SH-SY5Y (cell line): ENCODE data around the gene WRNIP1.

ENCODE experiments used
- GATA2 ChIP-seq: IDR thresholded peaks from 2 replicates; pipeline ENCODE4 v1.6.1; 2011; ENCODE audit warnings: mild to moderate bottlenecking, low read depth, low read length
- GATA3 ChIP-seq: IDR thresholded peaks from 2 replicates; pipeline ENCODE4 v1.6.1; 2011; ENCODE audit warnings: low read depth, mild to moderate bottlenecking, low read length, moderate library complexity

Gene WRNIP1

GRCh38 chr6:2794171-2794730 is 29.1 kb downstream of the WRNIP1 start:
- TF ChIP-seq GATA2: no peak
- TF ChIP-seq GATA3: no peak

GRCh38 chr6:2795162-2795561 is 30.0 kb downstream of the WRNIP1 start:
- TF ChIP-seq GATA2 (no peak), GATA3 (no peak)

GRCh38 chr6:2795956-2796355 is 30.8 kb downstream of the WRNIP1 start:
- TF ChIP-seq GATA2 (no peak), GATA3 (no peak)

GRCh38 chr6:2796861-2797260 is 31.7 kb downstream of the WRNIP1 start:
- TF ChIP-seq GATA3 (no peak), GATA2 (no peak)

- TF ChIP-seq GATA2: no peak
- TF ChIP-seq GATA3: no peak
Measured at GRCh38 chr6:2797564-2798031, 32.4 kb downstream of the WRNIP1 start.

- TF ChIP-seq GATA3 (no peak), GATA2 (no peak)
Measured at GRCh38 chr6:2798586-2799134, 33.5 kb downstream of the WRNIP1 start.

GRCh38 chr6:2799936-2800527 is 34.8 kb downstream of the WRNIP1 start:
- TF ChIP-seq GATA3 (no peak), GATA2 (no peak)

- TF ChIP-seq GATA2 (no peak), GATA3 (no peak)
Measured at GRCh38 chr6:2800552-2801316, 35.5 kb downstream of the WRNIP1 start.

GRCh38 chr6:2802521-2803060 is 37.4 kb downstream of the WRNIP1 start:
- no peak for TF ChIP-seq GATA2
- TF ChIP-seq GATA3: no peak

- TF ChIP-seq GATA2 (no peak), GATA3 (no peak)
Measured at GRCh38 chr6:2803731-2804429, 38.7 kb downstream of the WRNIP1 start.

- TF ChIP-seq GATA2: no peak
- TF ChIP-seq GATA3: no peak
Measured at GRCh38 chr6:2804516-2804915, 39.3 kb downstream of the WRNIP1 start.

- TF ChIP-seq GATA2 (no peak), GATA3 (no peak)
Measured at GRCh38 chr6:2805031-2805430, 39.8 kb downstream of the WRNIP1 start.

GRCh38 chr6:2806644-2807043 is 41.5 kb downstream of the WRNIP1 start:
- TF ChIP-seq GATA3 (no peak), GATA2 (no peak)
